Parathyroid adenoma (tissue), 2 donors: ENCODE measurements around the gene RER1.

Experiments used
- H2AFZ ChIP-seq: fragments of 300-600 bp; sonication (generic); one replicate; pipeline ENCODE4 v1.7.0; 2017; ENCODE audit warnings: antibody characterized with exemption, mild to moderate bottlenecking
- H3K27ac ChIP-seq: fragments of 300-600 bp; sonication (generic); one replicate; pipeline ENCODE4 v1.7.0; 2017
- H3K27me3 ChIP-seq: fragments of 300-600 bp; sonication (generic); one replicate; pipeline ENCODE4 v1.7.0; 2017; ENCODE audit warnings: low read length; ENCODE audit not compliant: control insufficient read depth, insufficient read depth
- H3K36me3 ChIP-seq: fragments of 300-600 bp; sonication (generic); one replicate; pipeline ENCODE4 v1.7.0; 2017; ENCODE audit warnings: low read length; ENCODE audit not compliant: control insufficient read depth, insufficient read depth
- H3K4me1 ChIP-seq: fragments of 300-600 bp; sonication (generic); one replicate; pipeline ENCODE4 v1.7.0; 2017; ENCODE audit warnings: control low read depth
- H3K4me2 ChIP-seq: fragments of 300-600 bp; sonication (generic); one replicate; pipeline ENCODE4 v1.7.0; 2017; ENCODE audit warnings: low read length
- H3K4me3 ChIP-seq: fragments of 300-600 bp; sonication (generic); one replicate; pipeline ENCODE4 v1.7.0; 2017; ENCODE audit warnings: low read depth, low read length
- H3K79me2 ChIP-seq: fragments of 300-600 bp; sonication (generic); one replicate; pipeline ENCODE4 v1.7.0; 2017; ENCODE audit warnings: control low read depth
- H3K9ac ChIP-seq: fragments of 300-600 bp; sonication (generic); one replicate; pipeline ENCODE4 v1.7.0; 2017; ENCODE audit warnings: mild to moderate bottlenecking
- H3K9me3 ChIP-seq: fragments of 300-600 bp; sonication (generic); one replicate; pipeline ENCODE4 v1.7.0; 2017; ENCODE audit warnings: low read length; ENCODE audit not compliant: control insufficient read depth
- TF ChIP-seq, protein P1 (sequence below): fragments of 300-600 bp; sonication (generic); IDR thresholded peaks from one replicate; pipeline ENCODE4 v1.7.0; 2017; ENCODE audit warnings: antibody characterized with exemption, mild to moderate bottlenecking
- donor health status: primary hyperparathyroidism.

The RER1 gene

GRCh38 chr1:2396059-2396458 lies 4.4 kb downstream of the RER1 start:
- Histone ChIP-seq H3K27ac (no peak overlapping the region), H3K4me1 (peaks cover 5% of the 10 kb centered on the region), H3K27me3 (no peaks in the 10 kb centered on the region), H3K4me3 (no peak overlapping the region), H3K9ac (no peak overlapping the region), H3K79me2 (peaks cover 21% of the 10 kb centered on the region), H2AFZ (no peak overlapping the region), H3K4me2 (no peak overlapping the region), H3K36me3 (no peaks in the 10 kb centered on the region), H3K9me3 (no peaks in the 10 kb centered on the region)
- TF ChIP-seq, protein P1, sequence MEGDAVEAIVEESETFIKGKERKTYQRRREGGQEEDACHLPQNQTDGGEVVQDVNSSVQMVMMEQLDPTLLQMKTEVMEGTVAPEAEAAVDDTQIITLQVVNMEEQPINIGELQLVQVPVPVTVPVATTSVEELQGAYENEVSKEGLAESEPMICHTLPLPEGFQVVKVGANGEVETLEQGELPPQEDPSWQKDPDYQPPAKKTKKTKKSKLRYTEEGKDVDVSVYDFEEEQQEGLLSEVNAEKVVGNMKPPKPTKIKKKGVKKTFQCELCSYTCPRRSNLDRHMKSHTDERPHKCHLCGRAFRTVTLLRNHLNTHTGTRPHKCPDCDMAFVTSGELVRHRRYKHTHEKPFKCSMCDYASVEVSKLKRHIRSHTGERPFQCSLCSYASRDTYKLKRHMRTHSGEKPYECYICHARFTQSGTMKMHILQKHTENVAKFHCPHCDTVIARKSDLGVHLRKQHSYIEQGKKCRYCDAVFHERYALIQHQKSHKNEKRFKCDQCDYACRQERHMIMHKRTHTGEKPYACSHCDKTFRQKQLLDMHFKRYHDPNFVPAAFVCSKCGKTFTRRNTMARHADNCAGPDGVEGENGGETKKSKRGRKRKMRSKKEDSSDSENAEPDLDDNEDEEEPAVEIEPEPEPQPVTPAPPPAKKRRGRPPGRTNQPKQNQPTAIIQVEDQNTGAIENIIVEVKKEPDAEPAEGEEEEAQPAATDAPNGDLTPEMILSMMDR, result no peak

- Histone ChIP-seq H3K36me3 (no peaks in the 10 kb centered on the region), H3K27me3 (no peaks in the 10 kb centered on the region), H3K4me1 (peaks cover 5% of the 10 kb centered on the region), H2AFZ (no peak overlapping the region), H3K9ac (no peak overlapping the region), H3K9me3 (no peaks in the 10 kb centered on the region), H3K4me2 (no peak overlapping the region), H3K27ac (no peak overlapping the region), H3K79me2 (peaks cover 21% of the 10 kb centered on the region), H3K4me3 (no peak overlapping the region)
- TF ChIP-seq, protein P1, result no peak
Observed at GRCh38 chr1:2396476-2396875, 4.8 kb downstream of the RER1 start.

DNA sequence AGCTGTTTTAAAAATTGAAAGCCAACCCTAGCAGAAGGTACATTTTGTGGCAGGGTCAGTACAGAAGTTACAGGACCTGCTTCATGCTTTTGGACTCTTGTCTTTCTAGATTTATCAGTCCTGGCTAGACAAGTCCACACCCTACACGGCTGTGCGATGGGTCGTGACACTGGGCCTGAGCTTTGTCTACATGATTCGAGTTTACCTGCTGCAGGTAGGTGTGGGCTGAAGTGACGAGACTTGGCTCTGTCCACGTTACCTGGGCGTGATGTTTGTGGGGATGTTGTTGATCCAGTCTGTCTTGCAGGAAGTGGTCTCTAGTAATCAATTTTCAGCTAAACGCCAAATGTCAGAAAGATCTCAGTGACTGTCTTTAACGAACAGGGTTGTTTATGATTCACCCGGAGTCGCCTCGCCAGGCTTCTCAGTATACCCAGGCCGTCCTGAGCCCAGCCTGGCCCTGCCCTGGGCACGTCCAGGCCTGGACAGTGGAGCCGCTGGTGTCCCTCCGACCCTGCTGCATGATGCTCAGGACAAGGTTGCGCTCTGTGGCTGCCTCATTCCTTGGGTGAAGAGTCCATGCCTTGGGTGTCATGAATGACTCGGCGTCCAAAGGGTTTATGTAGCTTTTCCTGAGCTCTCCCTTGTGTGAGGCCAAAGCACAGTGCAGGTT lies 5.5 kb downstream of the RER1 start:
- peaks cover 21% of the 10 kb centered on the region for H3K79me2 ChIP-seq
- H3K36me3 ChIP-seq, result no peaks in the 10 kb centered on the region
- no peaks in the 10 kb centered on the region for H3K27me3 ChIP-seq
- peaks cover 5% of the 10 kb centered on the region for H3K4me1 ChIP-seq
- H3K9me3 ChIP-seq, result no peaks in the 10 kb centered on the region
- H3K4me3 ChIP-seq, result no peak overlapping the region
- no peak overlapping the region for H3K9ac ChIP-seq
- no peak overlapping the region for H2AFZ ChIP-seq
- H3K4me2 ChIP-seq, result no peak overlapping the region
- H3K27ac ChIP-seq, result no peak overlapping the region
- TF ChIP-seq, protein P1, result no peak

DNA sequence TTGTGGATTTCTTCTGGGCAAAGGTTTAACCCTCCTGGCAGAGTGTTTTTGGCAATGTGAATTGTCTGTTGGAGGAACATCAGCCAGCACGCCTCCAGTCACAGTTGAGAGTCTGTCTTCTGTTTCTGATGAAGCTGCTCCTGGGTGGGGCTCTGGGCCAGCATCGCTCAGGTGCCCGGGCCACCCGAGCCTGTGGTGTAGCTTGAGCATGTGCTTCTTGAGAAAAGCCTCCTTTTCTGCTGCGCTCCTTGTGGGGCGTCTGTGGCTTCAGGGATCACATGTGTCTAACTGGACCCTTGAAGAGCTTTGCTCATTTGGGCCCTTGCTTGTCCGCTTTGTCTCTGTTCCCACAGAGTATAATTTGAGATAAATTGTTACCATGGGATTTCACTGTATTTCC lies 7.2 kb downstream of the RER1 start:
- Histone ChIP-seq H3K9ac (no peak overlapping the region), H3K27me3 (no peaks in the 10 kb centered on the region), H2AFZ (no peak overlapping the region), H3K79me2 (peaks cover 5% of the 10 kb centered on the region), H3K9me3 (no peaks in the 10 kb centered on the region), H3K27ac (no peak overlapping the region), H3K4me3 (no peak overlapping the region), H3K4me1 (no peaks in the 10 kb centered on the region), H3K36me3 (no peaks in the 10 kb centered on the region), H3K4me2 (no peak overlapping the region)
- TF ChIP-seq, protein P1, result no peak
